NCI-H446 (cell line): ENCODE data around the gene HSPG2.
"Not testable (repeated sequence)": the region's sequence is repeated elsewhere in the genome, so short reads cannot be mapped to it uniquely, and the experiment has no call there.

Experiments used
- DNase-seq, 2 experiments: peaks; one replicate each; lab custom pipeline; 2025; lab: John Stamatoyannopoulos, UW

HSPG2 gene

GRCh38 chr1:21932127-21932526, 5.0 kb downstream of the HSPG2 start:
- DNase-seq = no peak

- DNase-seq = no peak
These were observed 5.7 kb downstream of the HSPG2 start for GRCh38 chr1:21931171-21932093.

GRCh38 chr1:21930629-21931170, 6.4 kb downstream of the HSPG2 start:
- no peak for DNase-seq

- no peak for DNase-seq
These were observed 7.0 kb downstream of the HSPG2 start for GRCh38 chr1:21930080-21930571.

- no peak for DNase-seq
These were observed 9.4 kb downstream of the HSPG2 start for GRCh38 chr1:21927533-21928237.

- no peak for DNase-seq
These were observed 10.1 kb downstream of the HSPG2 start for GRCh38 chr1:21926814-21927532.

GRCh38 chr1:21926065-21926464, 11.0 kb downstream of the HSPG2 start:
- no peak for DNase-seq

GRCh38 chr1:21925334-21925940, 11.7 kb downstream of the HSPG2 start:
- DNase-seq = no peak

- DNase-seq = no peak
These were observed 12.6 kb downstream of the HSPG2 start for GRCh38 chr1:21924503-21925005.

GRCh38 chr1:21922090-21923013, 14.8 kb downstream of the HSPG2 start:
- no peak for DNase-seq

- no peak for DNase-seq
These were observed 15.8 kb downstream of the HSPG2 start for GRCh38 chr1:21921100-21921875.

GRCh38 chr1:21919520-21919919, 17.6 kb downstream of the HSPG2 start:
- DNase-seq = peak in 1 of 2 experiments; percentile 18

- not testable (repeated sequence) for DNase-seq
These were observed 19.9 kb downstream of the HSPG2 start for GRCh38 chr1:21917239-21917631.

GRCh38 chr1:21916447-21917238, 20.5 kb downstream of the HSPG2 start:
- DNase-seq = no peak

GRCh38 chr1:21914880-21915640, 22.1 kb downstream of the HSPG2 start:
- DNase-seq = peak in 1 of 2 experiments; percentile 77

- DNase-seq = no peak
These were observed 22.7 kb downstream of the HSPG2 start for GRCh38 chr1:21914450-21914849.

- no peak for DNase-seq
These were observed 23.3 kb downstream of the HSPG2 start for GRCh38 chr1:21913763-21914162.

GRCh38 chr1:21913258-21913657, 23.9 kb downstream of the HSPG2 start:
- DNase-seq = no peak
